ENCODE data around the gene KLLN.
"Not testable (repeated sequence)": the region's sequence is repeated elsewhere in the genome, so short reads cannot be mapped to it uniquely, and the experiment has no call there.

Gene KLLN, protein sequence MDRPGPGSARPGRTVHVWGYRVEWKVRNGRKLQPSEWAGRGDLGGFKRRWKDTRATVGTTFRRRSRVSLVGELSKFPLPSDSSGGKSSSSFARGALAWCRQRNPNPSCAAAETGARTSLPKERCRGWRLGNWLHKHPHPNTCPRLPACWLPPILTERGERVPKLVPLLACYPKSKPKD

DNA sequence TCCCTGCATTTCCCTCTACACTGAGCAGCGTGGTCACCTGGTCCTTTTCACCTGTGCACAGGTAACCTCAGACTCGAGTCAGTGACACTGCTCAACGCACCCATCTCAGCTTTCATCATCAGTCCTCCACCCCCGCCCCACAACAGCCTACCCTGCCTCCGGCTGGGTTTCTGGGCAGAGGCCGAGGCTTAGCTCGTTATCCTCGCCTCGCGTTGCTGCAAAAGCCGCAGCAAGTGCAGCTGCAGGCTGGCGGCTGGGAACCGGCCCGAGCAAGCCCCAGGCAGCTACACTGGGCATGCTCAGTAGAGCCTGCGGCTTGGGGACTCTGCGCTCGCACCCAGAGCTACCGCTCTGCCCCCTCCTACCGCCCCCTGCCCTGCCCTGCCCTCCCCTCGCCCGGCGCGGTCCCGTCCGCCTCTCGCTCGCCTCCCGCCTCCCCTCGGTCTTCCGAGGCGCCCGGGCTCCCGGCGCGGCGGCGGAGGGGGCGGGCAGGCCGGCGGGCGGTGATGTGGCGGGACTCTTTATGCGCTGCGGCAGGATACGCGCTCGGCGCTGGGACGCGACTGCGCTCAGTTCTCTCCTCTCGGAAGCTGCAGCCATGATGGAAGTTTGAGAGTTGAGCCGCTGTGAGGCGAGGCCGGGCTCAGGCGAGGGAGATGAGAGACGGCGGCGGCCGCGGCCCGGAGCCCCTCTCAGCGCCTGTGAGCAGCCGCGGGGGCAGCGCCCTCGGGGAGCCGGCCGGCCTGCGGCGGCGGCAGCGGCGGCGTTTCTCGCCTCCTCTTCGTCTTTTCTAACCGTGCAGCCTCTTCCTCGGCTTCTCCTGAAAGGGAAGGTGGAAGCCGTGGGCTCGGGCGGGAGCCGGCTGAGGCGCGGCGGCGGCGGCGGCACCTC lies at the start of gene KLLN, which contains the start of gene PTEN:
KLLN (minus strand) TSS at position 481 of the 891 bp plus-strand sequence. CDS start 1,046 bp downstream, outside the sequence.
PTEN (plus strand) TSS at position 573 of the 891 bp plus-strand sequence. CDS start 845 bp downstream, outside the sequence.
- H3K4me3 ChIP-seq (ENCODE audit: low read length): peak within 1 kb of the TSS; percentile 97
- DNase-seq (ENCODE audit: low read depth): peak; percentile 95
- TF ChIP-seq, protein P1, sequence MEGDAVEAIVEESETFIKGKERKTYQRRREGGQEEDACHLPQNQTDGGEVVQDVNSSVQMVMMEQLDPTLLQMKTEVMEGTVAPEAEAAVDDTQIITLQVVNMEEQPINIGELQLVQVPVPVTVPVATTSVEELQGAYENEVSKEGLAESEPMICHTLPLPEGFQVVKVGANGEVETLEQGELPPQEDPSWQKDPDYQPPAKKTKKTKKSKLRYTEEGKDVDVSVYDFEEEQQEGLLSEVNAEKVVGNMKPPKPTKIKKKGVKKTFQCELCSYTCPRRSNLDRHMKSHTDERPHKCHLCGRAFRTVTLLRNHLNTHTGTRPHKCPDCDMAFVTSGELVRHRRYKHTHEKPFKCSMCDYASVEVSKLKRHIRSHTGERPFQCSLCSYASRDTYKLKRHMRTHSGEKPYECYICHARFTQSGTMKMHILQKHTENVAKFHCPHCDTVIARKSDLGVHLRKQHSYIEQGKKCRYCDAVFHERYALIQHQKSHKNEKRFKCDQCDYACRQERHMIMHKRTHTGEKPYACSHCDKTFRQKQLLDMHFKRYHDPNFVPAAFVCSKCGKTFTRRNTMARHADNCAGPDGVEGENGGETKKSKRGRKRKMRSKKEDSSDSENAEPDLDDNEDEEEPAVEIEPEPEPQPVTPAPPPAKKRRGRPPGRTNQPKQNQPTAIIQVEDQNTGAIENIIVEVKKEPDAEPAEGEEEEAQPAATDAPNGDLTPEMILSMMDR (conservative IDR thresholded peaks at IDR 0.05; ENCODE audit: low read length): no peak

- not testable (repeated sequence) for H3K4me3 ChIP-seq (ENCODE audit: low read length); DNase-seq (ENCODE audit: low read depth)
These were observed 40.1 kb upstream of the KLLN start for GRCh38 chr10:87903396-87903795.

GRCh38 chr10:87897957-87898356 lies 34.6 kb upstream of the KLLN start:
- not testable (repeated sequence) for H3K4me3 ChIP-seq (ENCODE audit: low read length); DNase-seq (ENCODE audit: low read depth)

DNA sequence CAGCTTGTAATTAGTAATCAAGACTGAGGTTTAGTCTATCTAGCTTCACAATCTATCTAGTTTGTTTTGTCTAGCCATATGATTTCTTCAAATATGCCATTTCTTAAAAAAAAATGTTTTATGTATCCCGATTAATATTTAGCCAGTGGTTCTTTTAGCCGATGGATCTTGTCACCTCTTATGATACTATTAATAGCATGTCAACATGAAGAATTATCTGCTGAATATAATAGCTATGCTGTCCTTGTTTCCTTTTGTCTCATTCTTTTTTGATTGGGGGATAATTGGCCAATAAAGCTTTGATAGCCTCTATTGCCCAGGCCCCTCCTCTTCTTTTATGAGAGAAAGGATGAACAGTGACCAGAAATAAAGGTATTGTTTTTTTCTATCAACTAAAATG lies 32.9 kb upstream of the KLLN start:
- TF ChIP-seq, protein P1 (conservative IDR thresholded peaks at IDR 0.05; ENCODE audit: low read length): no peak
- no peak overlapping the region for H3K4me3 ChIP-seq (ENCODE audit: low read length)
- DNase-seq (ENCODE audit: low read depth): no peak

DNA sequence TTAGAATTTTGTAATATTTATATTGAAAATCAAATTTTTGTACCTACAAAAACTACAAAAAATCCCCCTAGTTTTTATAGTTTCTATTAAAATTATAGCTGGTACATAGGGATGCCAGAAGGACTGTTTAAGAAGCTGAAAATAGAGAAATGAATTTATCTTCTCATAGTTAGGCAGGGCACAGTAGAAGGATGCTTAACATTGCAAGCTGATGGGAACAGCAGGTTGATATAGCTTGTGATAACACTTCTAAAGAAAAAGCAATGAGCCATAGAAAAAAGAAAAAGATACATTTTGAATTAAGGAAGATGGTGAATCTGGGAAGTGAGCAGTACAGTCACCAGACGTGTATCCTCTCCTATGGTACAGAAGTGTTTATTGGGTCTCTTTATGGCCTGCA lies 32.1 kb upstream of the KLLN start:
- TF ChIP-seq, protein P1 (conservative IDR thresholded peaks at IDR 0.05; ENCODE audit: low read length): no peak
- no peak for DNase-seq (ENCODE audit: low read depth)
- H3K4me3 ChIP-seq (ENCODE audit: low read length): no peak overlapping the region

DNA sequence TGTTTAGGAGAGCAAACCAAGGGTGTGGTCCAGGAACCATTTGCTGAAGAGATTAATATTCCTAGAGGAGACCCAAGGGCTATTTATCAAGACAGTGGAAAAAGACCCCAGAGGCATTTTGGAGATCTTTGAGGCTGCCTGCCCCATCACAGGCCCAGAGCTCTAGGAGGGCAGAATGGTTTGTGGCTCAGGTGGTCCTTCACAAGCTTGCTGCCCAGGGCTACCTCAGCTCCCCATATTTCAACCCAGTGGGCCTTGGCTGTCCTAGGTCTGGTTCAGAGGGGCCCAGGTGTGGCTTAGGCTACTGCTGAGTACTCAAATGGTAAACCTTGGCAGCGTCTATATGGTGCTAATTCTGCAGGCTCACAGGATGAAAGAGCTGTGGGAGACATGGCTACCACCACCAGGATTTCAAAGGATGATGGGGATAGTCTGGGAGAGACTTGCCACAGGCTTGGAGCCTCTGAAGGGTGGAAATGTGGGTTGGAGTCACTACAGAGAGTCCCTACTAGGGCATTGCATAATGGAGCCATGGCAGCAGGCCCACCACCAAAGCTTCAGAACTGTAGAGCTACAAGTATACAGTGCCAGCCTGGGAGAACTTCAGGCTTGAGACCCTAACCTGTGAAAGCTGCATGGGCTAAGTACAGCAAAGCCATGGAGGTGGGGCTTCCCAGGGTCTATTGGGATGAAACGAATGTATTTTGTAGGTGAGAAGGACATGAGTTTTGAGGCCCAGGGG lies 24.4 kb upstream of the KLLN start:
- H3K4me3 ChIP-seq (ENCODE audit: low read length): no peak overlapping the region
- TF ChIP-seq, protein P1 (conservative IDR thresholded peaks at IDR 0.05; ENCODE audit: low read length): no peak
- no peak for DNase-seq (ENCODE audit: low read depth)

DNA sequence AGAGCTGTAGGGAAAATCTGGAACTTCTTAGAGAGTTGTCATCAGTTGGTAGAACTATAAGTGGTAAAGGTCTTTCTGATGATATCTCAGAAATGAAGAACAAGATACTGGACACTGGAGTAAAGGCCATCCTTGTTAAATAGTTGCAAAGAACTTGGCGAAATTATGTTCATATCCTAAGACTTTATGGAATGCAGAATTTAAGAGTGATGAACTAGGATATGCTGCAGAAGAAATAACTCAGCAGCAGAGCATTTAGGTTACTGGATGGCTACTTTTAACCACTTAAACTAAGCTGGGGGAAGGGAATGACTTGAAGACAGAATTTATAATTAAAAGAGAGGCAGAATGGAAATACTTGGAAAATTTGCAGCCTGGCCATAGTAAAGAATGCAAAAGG lies 23.8 kb upstream of the KLLN start:
- TF ChIP-seq, protein P1 (conservative IDR thresholded peaks at IDR 0.05; ENCODE audit: low read length): no peak
- no peak overlapping the region for H3K4me3 ChIP-seq (ENCODE audit: low read length)
- no peak for DNase-seq (ENCODE audit: low read depth)
